HL-60 (cell line): ENCODE measurements around the gene CPD.
"Not testable (repeated sequence)": the region's sequence is repeated elsewhere in the genome, so short reads cannot be mapped to it uniquely, and the experiment has no call there.

Source experiments
- DNase-seq, 2 experiments: peaks; one replicate each; pipeline ENCODE4 v3.0.0-alpha.2; 2010 to 2020; ENCODE audit warnings: low read depth in 1 of 2, low spot score in 1 of 2
- H3K27ac ChIP-seq: fragments of 250-450 bp; sonication (Bioruptor Pico); replicated peaks from 2 replicates; pipeline ENCODE4 v1.5.1; 2020; ENCODE audit warnings: mild to moderate bottlenecking, moderate library complexity
- H3K27me3 ChIP-seq: fragments of 250-450 bp; sonication (Bioruptor Pico); 2 replicates; pipeline ENCODE4 v1.5.1; 2021; ENCODE audit warnings: mild to moderate bottlenecking, moderate library complexity; ENCODE audit not compliant: insufficient read depth, poor library complexity, severe bottlenecking
- H3K4me3 ChIP-seq: replicated peaks from 2 replicates; pipeline ENCODE4 v1.5.1; 2011; ENCODE audit warnings: mild to moderate bottlenecking, control low read depth, low read length; ENCODE audit not compliant: insufficient read depth
- CTCF ChIP-seq: IDR thresholded peaks from one replicate; pipeline ENCODE4 v1.5.1; 2011; ENCODE audit warnings: low read length, control low read depth, inconsistent platforms; ENCODE audit not compliant: insufficient read depth
- GABPA ChIP-seq: IDR thresholded peaks from 2 replicates; pipeline ENCODE4 v1.6.1; 2012; ENCODE audit warnings: low read depth
- POLR2AphosphoS5 ChIP-seq: IDR thresholded peaks from 2 replicates; pipeline ENCODE4 v1.6.1; 2012; ENCODE audit warnings: low read depth
- REST ChIP-seq: IDR thresholded peaks from 2 replicates; pipeline ENCODE4 v1.6.1; 2012; ENCODE audit warnings: low read depth; ENCODE audit not compliant: insufficient replicate concordance
- SPI1 ChIP-seq: IDR thresholded peaks from 2 replicates; pipeline ENCODE4 v1.6.1; 2012; ENCODE audit warnings: low read depth, mild to moderate bottlenecking, borderline replicate concordance

The CPD gene

GRCh38 chr17:30414486-30414885 lies 35.8 kb downstream of the CPD start:
- Histone ChIP-seq H3K4me3 (no peak overlapping the region), H3K27ac (no peak overlapping the region), H3K27me3 (no peaks in the 10 kb centered on the region)
- no peak for DNase-seq
- TF ChIP-seq SPI1 = no peak
- TF ChIP-seq REST = no peak
- no peak for TF ChIP-seq GABPA
- no peak for TF ChIP-seq CTCF
- no peak for TF ChIP-seq POLR2AphosphoS5

- H3K27me3 ChIP-seq = no peaks in the 10 kb centered on the region
- TF ChIP-seq CTCF = no peak
- no peak for TF ChIP-seq GABPA
- no peak for TF ChIP-seq POLR2AphosphoS5
- no peak for TF ChIP-seq REST
- TF ChIP-seq SPI1 = no peak
- DNase-seq = no peak
- no peak overlapping the region for H3K4me3 ChIP-seq
- H3K27ac ChIP-seq = no peak overlapping the region
These were observed 36.8 kb downstream of the CPD start for GRCh38 chr17:30415491-30415890.

- peak in 1 of 2 experiments; percentile 69 for DNase-seq
- H3K27me3 ChIP-seq, H3K4me3 ChIP-seq: not testable (repeated sequence)
- 0 out of 2 replicates have a peak overlapping the region, but pooled peaks have one; percentile 27 for H3K27ac ChIP-seq
These were observed 39.3 kb downstream of the CPD start for GRCh38 chr17:30418070-30418469.

- Histone ChIP-seq H3K4me3 (no peak overlapping the region), H3K27ac (peak overlapping the region; percentile 50), H3K27me3 (no peaks in the 10 kb centered on the region)
- TF ChIP-seq GABPA (no peak), CTCF (no peak), REST (no peak), SPI1 (no peak), POLR2AphosphoS5 (no peak)
- no peak for DNase-seq
These were observed 42.9 kb downstream of the CPD start for GRCh38 chr17:30421592-30421991.
